KMS-11 (cell line): ENCODE data around the gene AFF3.

Experiments used
- H2AFZ ChIP-seq: fragments of 200-600 bp; sonication (generic); 2 replicates; pipeline ENCODE4 v1.6.1; 2016; ENCODE audit warnings: antibody characterized with exemption, mixed run types, low read depth
- H3K27ac ChIP-seq: fragments of 200-600 bp; sonication (generic); 2 replicates; pipeline ENCODE4 v1.6.1; 2016; ENCODE audit warnings: mild to moderate bottlenecking, mixed run types
- H3K27me3 ChIP-seq: fragments of 200-600 bp; sonication (generic); 2 replicates; pipeline ENCODE4 v1.6.1; 2017; ENCODE audit warnings: mild to moderate bottlenecking, low read depth, mixed run types, moderate library complexity; ENCODE audit not compliant: insufficient read depth
- H3K36me3 ChIP-seq: fragments of 200-600 bp; sonication (generic); 2 replicates; pipeline ENCODE4 v1.6.1; 2017; ENCODE audit warnings: mild to moderate bottlenecking, mixed run types; ENCODE audit not compliant: insufficient read depth
- H3K4me1 ChIP-seq: fragments of 200-600 bp; sonication (generic); 2 replicates; pipeline ENCODE4 v1.6.1; 2016; ENCODE audit warnings: mild to moderate bottlenecking, low read depth, mixed run types; ENCODE audit not compliant: poor library complexity, severe bottlenecking
- H3K4me2 ChIP-seq: fragments of 200-600 bp; sonication (generic); 2 replicates; pipeline ENCODE4 v1.7.0; 2016; ENCODE audit warnings: mild to moderate bottlenecking, mixed run types
- H3K4me3 ChIP-seq: fragments of 200-600 bp; sonication (generic); IDR thresholded peaks from 2 replicates; pipeline ENCODE4 v1.6.1; 2017; ENCODE audit warnings: low read depth, low read length, mixed read lengths; ENCODE audit not compliant: insufficient read depth
- H3K79me2 ChIP-seq: fragments of 200-600 bp; sonication (generic); 2 replicates; pipeline ENCODE4 v1.6.1; 2016; ENCODE audit warnings: low read depth, mixed run types; ENCODE audit not compliant: insufficient read depth
- H3K9ac ChIP-seq: fragments of 200-600 bp; sonication (generic); 2 replicates; pipeline ENCODE4 v1.6.1; 2016; ENCODE audit warnings: mild to moderate bottlenecking, mixed run types
- H4K20me1 ChIP-seq: fragments of 200-600 bp; sonication (generic); 2 replicates; pipeline ENCODE4 v1.6.1; 2016; ENCODE audit warnings: mild to moderate bottlenecking, mixed run types; ENCODE audit not compliant: insufficient read depth
- TF ChIP-seq, protein P1 (sequence below): fragments of 200-600 bp; sonication (generic); conservative IDR thresholded peaks from 2 replicates; pipeline ENCODE4 v1.6.1; 2017; ENCODE audit warnings: low read depth, mild to moderate bottlenecking, antibody characterized with exemption, low read length, moderate library complexity, mixed read lengths

The AFF3 gene

DNA sequence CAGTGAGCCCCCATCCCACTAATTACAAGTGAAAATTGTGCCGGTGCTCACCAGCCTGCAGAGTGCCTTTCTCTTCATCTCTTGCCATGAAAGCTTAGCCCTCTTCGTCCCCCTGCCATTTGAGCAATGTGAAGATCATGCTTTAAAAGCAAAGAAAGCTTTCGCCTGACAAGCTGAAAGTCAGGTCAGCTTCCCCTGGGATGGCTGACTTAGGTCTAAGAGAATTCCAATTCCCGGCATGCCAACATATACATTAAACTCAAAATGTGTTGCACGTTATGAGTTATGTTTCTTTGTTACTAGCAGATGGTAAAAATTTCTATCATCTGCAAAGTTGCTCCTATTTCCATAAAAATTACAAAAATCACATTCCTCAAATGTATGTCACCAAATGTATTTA is 129.8 kb downstream of the AFF3 start:
- no peak overlapping the region for H3K4me2 ChIP-seq
- no peak overlapping the region for H2AFZ ChIP-seq
- no peaks in the 10 kb centered on the region for H3K27me3 ChIP-seq
- H3K9ac ChIP-seq = no peak overlapping the region
- no peaks in the 10 kb centered on the region for H3K4me1 ChIP-seq
- TF ChIP-seq, protein P1, sequence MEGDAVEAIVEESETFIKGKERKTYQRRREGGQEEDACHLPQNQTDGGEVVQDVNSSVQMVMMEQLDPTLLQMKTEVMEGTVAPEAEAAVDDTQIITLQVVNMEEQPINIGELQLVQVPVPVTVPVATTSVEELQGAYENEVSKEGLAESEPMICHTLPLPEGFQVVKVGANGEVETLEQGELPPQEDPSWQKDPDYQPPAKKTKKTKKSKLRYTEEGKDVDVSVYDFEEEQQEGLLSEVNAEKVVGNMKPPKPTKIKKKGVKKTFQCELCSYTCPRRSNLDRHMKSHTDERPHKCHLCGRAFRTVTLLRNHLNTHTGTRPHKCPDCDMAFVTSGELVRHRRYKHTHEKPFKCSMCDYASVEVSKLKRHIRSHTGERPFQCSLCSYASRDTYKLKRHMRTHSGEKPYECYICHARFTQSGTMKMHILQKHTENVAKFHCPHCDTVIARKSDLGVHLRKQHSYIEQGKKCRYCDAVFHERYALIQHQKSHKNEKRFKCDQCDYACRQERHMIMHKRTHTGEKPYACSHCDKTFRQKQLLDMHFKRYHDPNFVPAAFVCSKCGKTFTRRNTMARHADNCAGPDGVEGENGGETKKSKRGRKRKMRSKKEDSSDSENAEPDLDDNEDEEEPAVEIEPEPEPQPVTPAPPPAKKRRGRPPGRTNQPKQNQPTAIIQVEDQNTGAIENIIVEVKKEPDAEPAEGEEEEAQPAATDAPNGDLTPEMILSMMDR = no peak
- H3K36me3 ChIP-seq = no peaks in the 10 kb centered on the region
- H4K20me1 ChIP-seq = no peaks in the 10 kb centered on the region
- H3K27ac ChIP-seq = no peak overlapping the region
- no peaks in the 10 kb centered on the region for H3K79me2 ChIP-seq
- H3K4me3 ChIP-seq = no peak overlapping the region

DNA sequence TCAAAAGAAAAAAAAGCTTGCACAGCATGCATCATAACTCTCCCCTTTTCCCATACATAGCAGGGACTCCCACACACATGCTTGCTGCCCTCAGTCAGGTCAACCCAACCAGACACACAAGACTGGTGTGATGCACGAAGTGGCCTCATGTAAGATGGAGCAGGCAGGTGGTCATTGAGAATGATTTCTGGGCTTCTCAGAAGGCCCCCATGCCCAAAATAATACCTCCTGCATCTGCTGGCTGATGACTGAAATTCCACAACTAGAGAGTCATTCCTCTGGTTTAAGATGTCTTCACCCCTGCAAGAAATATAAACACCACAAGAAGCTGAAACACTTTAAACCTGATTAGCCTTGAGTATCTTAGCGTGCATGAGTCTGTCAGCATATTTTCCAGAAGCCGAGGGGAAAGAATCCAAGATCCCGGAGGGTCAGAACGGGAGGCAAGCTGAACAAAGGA is 131.1 kb downstream of the AFF3 start:
- TF ChIP-seq, protein P1 = no peak
- Histone ChIP-seq H3K27ac (no peak overlapping the region), H3K4me1 (no peaks in the 10 kb centered on the region), H4K20me1 (no peaks in the 10 kb centered on the region), H3K27me3 (no peaks in the 10 kb centered on the region), H3K79me2 (no peaks in the 10 kb centered on the region), H3K9ac (no peak overlapping the region), H3K4me3 (no peak overlapping the region), H2AFZ (no peak overlapping the region), H3K4me2 (no peak overlapping the region), H3K36me3 (no peaks in the 10 kb centered on the region)

DNA sequence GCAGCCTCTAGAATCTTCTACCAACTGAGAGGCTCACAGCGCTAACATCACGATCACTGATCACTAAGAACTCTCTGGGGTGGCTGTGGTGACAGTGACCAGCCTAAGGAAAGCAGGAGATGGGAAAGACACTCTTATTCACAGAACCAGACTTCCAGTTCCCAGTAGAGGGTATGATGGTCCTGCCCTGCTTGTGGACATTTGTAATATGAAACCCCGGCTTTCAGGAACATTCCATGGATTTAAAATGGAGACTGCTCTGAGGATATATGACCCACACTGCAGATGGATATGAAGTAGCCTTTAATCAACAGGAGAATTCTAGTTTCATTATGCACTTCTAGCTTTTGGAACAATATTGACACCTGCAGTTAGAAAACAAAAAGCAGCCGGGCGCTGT is 131.8 kb downstream of the AFF3 start:
- H3K27ac ChIP-seq = no peak overlapping the region
- H3K4me1 ChIP-seq = no peaks in the 10 kb centered on the region
- H2AFZ ChIP-seq = no peak overlapping the region
- H4K20me1 ChIP-seq = no peaks in the 10 kb centered on the region
- no peaks in the 10 kb centered on the region for H3K79me2 ChIP-seq
- H3K36me3 ChIP-seq = no peaks in the 10 kb centered on the region
- no peak overlapping the region for H3K9ac ChIP-seq
- no peaks in the 10 kb centered on the region for H3K27me3 ChIP-seq
- no peak overlapping the region for H3K4me3 ChIP-seq
- no peak overlapping the region for H3K4me2 ChIP-seq
- TF ChIP-seq, protein P1 = no peak

DNA sequence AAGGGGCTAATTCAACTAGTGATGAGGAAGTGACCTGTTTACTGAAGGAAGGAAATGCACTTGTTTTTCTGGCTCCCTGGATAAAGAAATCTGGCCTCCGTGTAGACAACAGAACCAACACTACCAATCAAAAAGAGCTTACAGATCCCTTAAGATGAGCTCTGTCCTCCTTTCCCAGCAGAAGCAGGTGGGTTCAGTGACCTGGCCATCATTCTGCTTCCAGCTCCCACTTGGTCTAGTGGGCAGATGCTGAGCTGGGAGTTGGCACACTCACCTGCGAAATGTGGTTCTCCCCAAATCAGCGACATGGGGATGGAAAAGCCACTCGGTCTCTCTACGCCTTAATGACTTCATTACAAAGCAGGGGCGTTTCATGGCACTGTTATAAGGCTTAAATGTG is 132.6 kb downstream of the AFF3 start:
- Histone ChIP-seq H3K9ac (no peak overlapping the region), H3K27ac (no peak overlapping the region), H3K4me3 (no peak overlapping the region), H3K27me3 (no peaks in the 10 kb centered on the region), H3K36me3 (no peaks in the 10 kb centered on the region), H3K4me2 (no peak overlapping the region), H4K20me1 (no peaks in the 10 kb centered on the region), H3K79me2 (no peaks in the 10 kb centered on the region), H3K4me1 (no peaks in the 10 kb centered on the region), H2AFZ (no peak overlapping the region)
- TF ChIP-seq, protein P1 = no peak
